HG02610 (cell line): ENCODE data around the gene EIF6.
"Not testable (repeated sequence)": the region's sequence is repeated elsewhere in the genome, so short reads cannot be mapped to it uniquely, and the experiment has no call there.

Experiments used
- ATAC-seq: cut with Tn5 transposase; IDR thresholded peaks from one replicate; pipeline ENCODE4 v1.9.1; 2021; ENCODE audit warnings: mild to moderate bottlenecking, moderate library complexity; ENCODE audit not compliant: unreplicated experiment

The EIF6 gene

GRCh38 chr20:35284267-35284991 lies at the start of gene EIF6:
Gene EIF6, minus strand, starts transcription at chr20:35284772. Its CDS starts 285 bp downstream, at chr20:35284487.
- peak; percentile 84 for ATAC-seq

GRCh38 chr20:35333606-35334005 lies 49.0 kb upstream of the EIF6 start:
- no peak for ATAC-seq

GRCh38 chr20:35332540-35333200 lies 48.1 kb upstream of the EIF6 start:
- ATAC-seq = no peak

GRCh38 chr20:35329435-35330139 lies 45.0 kb upstream of the EIF6 start:
- ATAC-seq = no peak

- ATAC-seq = no peak
These were observed 44.1 kb upstream of the EIF6 start for GRCh38 chr20:35328689-35329088.

- ATAC-seq = no peak
These were observed 43.6 kb upstream of the EIF6 start for GRCh38 chr20:35328095-35328685.

- no peak for ATAC-seq
These were observed 42.8 kb upstream of the EIF6 start for GRCh38 chr20:35327074-35327976.

GRCh38 chr20:35326740-35327073 lies 42.1 kb upstream of the EIF6 start:
- ATAC-seq = no peak

- no peak for ATAC-seq
These were observed 41.6 kb upstream of the EIF6 start for GRCh38 chr20:35326021-35326739.

GRCh38 chr20:35325401-35325800 lies 40.8 kb upstream of the EIF6 start:
- no peak for ATAC-seq

GRCh38 chr20:35320396-35321126 lies 36.0 kb upstream of the EIF6 start:
- ATAC-seq = no peak

- no peak for ATAC-seq
These were observed 35.3 kb upstream of the EIF6 start for GRCh38 chr20:35319871-35320197.

- no peak for ATAC-seq
These were observed 34.8 kb upstream of the EIF6 start for GRCh38 chr20:35319192-35319870.

- ATAC-seq = no peak
These were observed 34.1 kb upstream of the EIF6 start for GRCh38 chr20:35318502-35319157.

GRCh38 chr20:35317416-35318210 lies 33.0 kb upstream of the EIF6 start:
- ATAC-seq = no peak

GRCh38 chr20:35316086-35316485 lies 31.5 kb upstream of the EIF6 start:
- ATAC-seq = no peak

GRCh38 chr20:35315632-35316020 lies 31.1 kb upstream of the EIF6 start:
- not testable (repeated sequence) for ATAC-seq
